ENCODE data around the gene PIK3R6. TPM values are rescaled to one million over a fixed set of nuclear protein-coding genes. Genes with fewer than 3 reads are reported as not detected.

The PIK3R6 gene
- total RNA-seq, 2 experiments from 2014 or later: 6.2 to 7.1 TPM

DNA sequence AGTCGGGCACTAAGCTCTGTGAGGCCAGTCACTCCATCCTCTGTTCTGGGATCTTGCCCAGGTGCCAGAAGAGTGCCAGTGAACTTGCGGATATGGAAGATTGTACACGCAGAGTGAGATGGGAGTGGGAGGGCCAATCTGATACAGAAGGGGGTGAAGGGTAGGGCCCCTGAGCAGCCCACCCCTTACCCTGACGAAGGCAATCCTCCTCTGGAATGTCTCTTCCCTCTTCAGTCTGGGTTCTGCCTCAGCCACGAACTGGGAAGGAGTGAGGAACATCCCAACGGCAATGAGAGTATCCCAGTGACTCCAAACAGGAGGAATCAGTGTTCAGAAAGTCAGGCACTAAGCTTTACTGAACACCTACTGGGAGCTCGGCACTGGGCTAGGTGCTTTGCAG, 11.9 kb upstream of the PIK3R6 start:
- DNase-seq: no peak
- Mint-ChIP-seq H3K36me3 (ENCODE audit: low read depth) (peaks cover 54% of the 10 kb centered on the region), H3K27me3 (no peaks in the 10 kb centered on the region), H3K4me1 (no peaks in the 10 kb centered on the region), H3K27ac (no peak overlapping the region), H3K9me3 (no peaks in the 10 kb centered on the region), H3K4me3 (no peak overlapping the region)
- CTCF ChIA-PET: interaction anchor here (0.7 to 1.0 kb wide), 2 partner anchors 12 to 35 kb away, joined by 3 read pairs; partner anchors contain the start of gene PIK3R6
- POLR2A ChIA-PET: no interaction called here

DNA sequence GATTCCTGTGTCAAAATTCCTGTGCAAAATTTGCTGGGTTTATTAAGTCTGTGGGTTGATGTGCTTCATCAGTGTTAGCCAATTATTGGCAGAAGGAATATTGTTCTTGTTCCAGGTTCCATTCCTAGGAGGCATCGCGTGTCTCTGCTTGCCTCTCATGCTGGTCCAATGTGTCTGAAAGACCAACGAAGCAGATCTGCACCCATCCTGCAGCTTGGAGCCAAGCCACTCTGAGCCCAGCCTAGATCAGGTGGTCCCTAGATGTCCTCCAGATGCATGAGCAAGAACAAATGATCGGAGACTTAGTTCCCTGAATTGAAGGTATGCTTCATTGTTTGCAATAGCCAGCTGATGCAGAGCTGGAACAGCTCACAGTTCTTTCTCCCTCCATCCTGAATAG, 10.5 kb upstream of the PIK3R6 start:
- POLR2A ChIA-PET: no interaction called here
- no peaks in the 10 kb centered on the region for H3K4me1 Mint-ChIP-seq
- H3K9me3 Mint-ChIP-seq: no peaks in the 10 kb centered on the region
- no peak overlapping the region for H3K4me3 Mint-ChIP-seq
- DNase-seq: no peak
- no peaks in the 10 kb centered on the region for H3K27me3 Mint-ChIP-seq
- no peak overlapping the region for H3K27ac Mint-ChIP-seq
- CTCF ChIA-PET: interaction anchor here (1.0 kb wide), 1 partner anchor 71 kb away, joined by 3 read pairs; no protein-coding TSS in a partner anchor
- peaks cover 42% of the 10 kb centered on the region for H3K36me3 Mint-ChIP-seq (ENCODE audit: low read depth)

DNA sequence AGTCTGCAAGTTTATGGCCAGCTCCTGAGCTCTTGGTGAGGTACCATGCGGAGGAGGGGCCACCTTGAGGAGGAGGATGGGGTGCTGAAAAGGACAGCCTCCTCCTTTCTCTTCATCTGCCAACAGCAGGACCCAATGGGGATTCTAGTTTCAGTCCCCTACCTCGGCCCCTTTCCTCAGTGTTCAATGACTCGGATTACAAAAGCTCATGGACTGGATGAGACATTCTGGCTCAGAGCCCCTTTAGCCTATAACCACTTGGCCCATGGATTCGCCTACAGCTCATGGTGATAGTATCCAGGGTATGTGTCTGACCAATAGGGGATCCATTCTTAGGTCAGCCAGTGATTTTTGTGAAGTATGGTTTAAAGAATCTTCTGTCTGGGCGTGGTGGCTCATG, 8.5 kb upstream of the PIK3R6 start:
- ChIA-PET POLR2A (no interaction called here), CTCF (interaction anchor here (1.0 kb wide), 1 partner anchor 9 kb away, joined by 4 read pairs; the partner anchor contains the start of gene PIK3R6)
- Mint-ChIP-seq H3K4me3 (no peak overlapping the region), H3K36me3 (ENCODE audit: low read depth) (peaks cover 33% of the 10 kb centered on the region), H3K4me1 (peaks cover 5% of the 10 kb centered on the region), H3K27ac (no peak overlapping the region), H3K27me3 (no peaks in the 10 kb centered on the region), H3K9me3 (no peaks in the 10 kb centered on the region)
- DNase-seq: no peak

- H3K36me3 Mint-ChIP-seq (ENCODE audit: low read depth): peaks cover 29% of the 10 kb centered on the region
- H3K4me1 Mint-ChIP-seq: peaks cover 5% of the 10 kb centered on the region
- H3K27me3 Mint-ChIP-seq: no peaks in the 10 kb centered on the region
- ChIA-PET CTCF (no interaction called here), POLR2A (no interaction called here)
- no peak for DNase-seq
- H3K9me3 Mint-ChIP-seq: no peaks in the 10 kb centered on the region
- H3K4me3 Mint-ChIP-seq: no peak overlapping the region
- no peak overlapping the region for H3K27ac Mint-ChIP-seq
Observed at GRCh38 chr17:8875436-8875835, 8.0 kb upstream of the PIK3R6 start.

DNA sequence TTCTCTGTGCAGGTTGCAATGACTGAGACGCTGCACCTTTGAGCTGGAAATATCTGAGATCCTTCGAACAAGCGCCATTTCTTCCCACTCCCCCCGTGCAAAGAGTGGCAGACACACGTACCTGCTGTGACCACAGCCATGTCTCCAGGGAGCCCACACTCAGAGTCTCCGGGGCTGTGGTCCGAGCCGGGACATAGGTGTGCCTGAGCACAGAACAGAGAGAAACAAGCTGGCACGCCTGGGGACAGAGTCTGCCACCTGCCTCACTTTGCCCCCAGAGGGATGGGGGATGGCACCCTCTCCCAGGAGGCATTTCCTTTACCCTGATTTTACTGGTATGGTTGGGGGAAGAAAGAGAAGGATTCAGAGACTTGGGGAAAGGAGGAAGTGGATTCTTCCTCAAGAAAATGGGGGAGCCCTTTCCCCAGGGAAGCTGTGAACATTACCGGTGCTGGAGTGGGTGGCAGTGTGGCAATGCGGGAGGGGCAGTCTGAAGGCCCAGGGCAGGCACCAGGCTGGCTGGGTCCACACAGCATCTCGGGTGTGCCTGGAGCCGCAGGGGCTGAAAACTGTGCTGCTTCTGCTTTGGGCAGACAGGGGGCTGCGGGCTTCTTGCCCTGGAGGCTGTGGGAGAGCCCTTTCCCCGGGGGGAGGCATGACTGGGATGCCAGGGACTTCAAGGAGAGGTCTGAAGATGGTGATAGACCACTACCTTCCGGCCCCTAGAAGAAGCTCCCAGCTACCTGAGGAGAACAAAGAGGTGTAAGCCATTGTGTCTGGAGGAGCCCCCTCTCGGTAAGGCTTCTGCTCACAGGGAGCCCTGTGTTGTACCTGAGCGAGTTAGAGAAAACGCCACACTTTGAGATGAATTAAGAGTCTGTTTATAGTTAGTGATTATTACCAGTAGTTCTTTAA, 6.6 kb upstream of the PIK3R6 start:
- H3K4me3 Mint-ChIP-seq: no peak overlapping the region
- DNase-seq: no peak
- H3K27me3 Mint-ChIP-seq: no peaks in the 10 kb centered on the region
- no peak overlapping the region for H3K27ac Mint-ChIP-seq
- CTCF ChIA-PET: interaction anchor here (0.7 kb wide), 1 partner anchor 9 kb away, joined by 3 read pairs; no protein-coding TSS in a partner anchor
- H3K4me1 Mint-ChIP-seq: peaks cover 5% of the 10 kb centered on the region
- H3K36me3 Mint-ChIP-seq (ENCODE audit: low read depth): peaks cover 18% of the 10 kb centered on the region
- no peaks in the 10 kb centered on the region for H3K9me3 Mint-ChIP-seq
- POLR2A ChIA-PET: no interaction called here

GRCh38 chr17:8872705-8873435, 5.4 kb upstream of the PIK3R6 start:
- no peaks in the 10 kb centered on the region for H3K27me3 Mint-ChIP-seq
- peaks cover 14% of the 10 kb centered on the region for H3K4me1 Mint-ChIP-seq
- ChIA-PET POLR2A (interaction anchor here (0.6 kb wide), 1 partner anchor 854 kb away, joined by 4 read pairs; no protein-coding TSS in a partner anchor), CTCF (interaction anchor here (0.6 to 1.1 kb wide), 2 partner anchors 23 to 1224 kb away, joined by 3 read pairs; no protein-coding TSS in a partner anchor)
- DNase-seq: no peak
- H3K36me3 Mint-ChIP-seq (ENCODE audit: low read depth): peaks cover 6% of the 10 kb centered on the region
- no peak overlapping the region for H3K4me3 Mint-ChIP-seq
- no peak overlapping the region for H3K27ac Mint-ChIP-seq
- H3K9me3 Mint-ChIP-seq: no peaks in the 10 kb centered on the region

DNA sequence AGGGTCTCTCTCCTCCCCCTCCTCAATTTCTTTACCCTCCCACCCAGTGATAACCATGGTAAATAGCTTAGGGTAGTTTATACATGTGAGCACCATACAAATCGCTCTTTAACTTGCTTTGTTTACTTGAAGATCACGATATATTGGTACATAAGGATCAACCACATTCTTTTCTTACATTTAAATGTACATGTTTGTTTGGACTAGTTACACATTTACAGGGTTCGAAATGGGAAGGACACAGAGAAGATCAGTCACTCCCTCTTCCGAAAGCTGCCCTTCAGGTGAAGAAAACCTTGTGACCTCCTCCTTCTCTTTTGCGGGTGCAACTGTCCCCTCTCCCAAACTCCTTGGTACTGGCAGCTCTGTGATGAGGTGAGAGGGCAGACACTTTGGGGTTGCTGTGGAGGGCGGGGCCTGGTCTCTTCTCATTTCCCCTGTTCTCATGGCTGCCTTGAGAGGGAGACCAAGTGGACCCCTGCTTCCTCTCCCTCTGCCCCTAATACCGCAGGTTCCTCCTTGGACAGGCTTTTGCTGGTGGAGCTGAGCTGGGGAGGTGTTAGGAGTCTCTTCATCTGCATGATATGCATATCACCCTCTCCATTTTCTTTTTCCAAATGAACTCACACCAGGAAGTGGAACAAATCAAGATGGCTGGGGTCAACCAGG, 4.7 kb upstream of the PIK3R6 start:
- H3K27ac Mint-ChIP-seq: no peak overlapping the region
- peaks cover 3% of the 10 kb centered on the region for H3K36me3 Mint-ChIP-seq (ENCODE audit: low read depth)
- no peaks in the 10 kb centered on the region for H3K27me3 Mint-ChIP-seq
- ChIA-PET POLR2A (interaction anchor here (0.6 kb wide), 1 partner anchor 853 kb away, joined by 4 read pairs; no protein-coding TSS in a partner anchor), CTCF (interaction anchor here (0.6 to 1.7 kb wide), 4 partner anchors 14 to 1223 kb away, joined by 3 read pairs; no protein-coding TSS in a partner anchor)
- H3K4me1 Mint-ChIP-seq: peaks cover 21% of the 10 kb centered on the region
- no peak for DNase-seq
- H3K9me3 Mint-ChIP-seq: no peaks in the 10 kb centered on the region
- H3K4me3 Mint-ChIP-seq: no peak overlapping the region

DNA sequence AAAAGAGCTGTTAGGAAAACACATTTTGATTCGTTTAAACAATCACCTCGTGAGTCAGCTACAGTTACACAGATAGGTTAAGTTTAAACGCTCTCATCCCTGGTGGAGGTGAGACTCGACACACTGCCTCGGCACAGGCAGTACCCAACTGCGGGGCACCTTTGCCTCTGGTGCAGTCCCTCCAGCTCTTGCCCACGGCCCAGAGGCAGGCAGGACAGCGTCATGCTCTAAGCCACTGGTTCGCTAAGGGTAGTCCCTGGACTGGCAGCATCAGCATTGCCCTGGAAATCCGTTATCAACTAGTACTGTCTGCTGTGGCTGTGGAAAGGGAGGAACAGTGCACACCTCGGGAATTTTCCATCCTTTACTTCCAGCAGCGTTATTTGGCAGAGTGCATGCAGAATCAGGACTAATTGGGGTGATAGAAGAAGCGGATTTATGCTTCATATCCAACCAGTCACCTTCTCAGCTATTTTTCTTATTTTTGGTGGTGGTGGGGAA, 3.7 kb upstream of the PIK3R6 start:
- no peaks in the 10 kb centered on the region for H3K9me3 Mint-ChIP-seq
- DNase-seq: no peak
- H3K36me3 Mint-ChIP-seq (ENCODE audit: low read depth): peaks cover 3% of the 10 kb centered on the region
- H3K4me3 Mint-ChIP-seq: no peak overlapping the region
- no peak overlapping the region for H3K27ac Mint-ChIP-seq
- no peaks in the 10 kb centered on the region for H3K27me3 Mint-ChIP-seq
- ChIA-PET POLR2A (no interaction called here), CTCF (interaction anchor here (1.1 to 1.7 kb wide), 2 partner anchors 13 to 487 kb away, joined by 3 read pairs; no protein-coding TSS in a partner anchor)
- H3K4me1 Mint-ChIP-seq: peaks cover 29% of the 10 kb centered on the region

DNA sequence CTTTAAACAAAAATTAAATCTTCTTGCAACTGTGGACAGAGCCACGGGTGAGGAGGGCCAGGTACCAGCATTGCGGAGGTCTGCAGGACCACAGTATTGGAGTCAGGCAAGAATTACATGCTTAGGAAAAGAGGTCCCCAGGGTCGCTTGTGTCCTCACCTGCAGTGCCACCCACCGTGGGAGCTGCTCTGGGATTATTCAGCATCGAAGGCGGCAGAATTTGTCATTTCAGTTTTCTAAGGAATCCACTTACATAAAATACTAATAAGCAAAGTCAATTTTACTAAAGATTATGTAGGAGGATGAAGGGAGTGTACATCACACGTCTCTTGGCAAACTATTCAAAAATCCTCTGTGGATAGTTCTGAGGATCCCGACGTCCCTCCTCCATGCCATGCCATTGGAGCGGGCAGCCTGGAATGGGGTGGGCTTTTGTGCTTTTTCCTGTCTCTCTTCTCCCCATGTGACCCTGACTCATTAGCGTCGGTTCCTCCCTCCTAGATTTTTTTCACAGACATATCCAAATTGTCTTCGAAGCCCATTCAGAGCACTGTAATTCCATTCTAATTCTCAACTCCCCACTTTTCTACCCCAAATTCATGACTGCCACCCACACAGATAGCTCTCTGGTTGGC, 3.0 kb upstream of the PIK3R6 start:
- peaks cover 29% of the 10 kb centered on the region for H3K4me1 Mint-ChIP-seq
- peaks cover 3% of the 10 kb centered on the region for H3K36me3 Mint-ChIP-seq (ENCODE audit: low read depth)
- no peaks in the 10 kb centered on the region for H3K27me3 Mint-ChIP-seq
- H3K4me3 Mint-ChIP-seq: no peak overlapping the region
- H3K9me3 Mint-ChIP-seq: no peaks in the 10 kb centered on the region
- no peak for DNase-seq
- CTCF ChIA-PET: interaction anchor here (1.7 kb wide), 1 partner anchor 12 kb away, joined by 3 read pairs; no protein-coding TSS in a partner anchor
- H3K27ac Mint-ChIP-seq: no peak overlapping the region
- POLR2A ChIA-PET: no interaction called here

DNA sequence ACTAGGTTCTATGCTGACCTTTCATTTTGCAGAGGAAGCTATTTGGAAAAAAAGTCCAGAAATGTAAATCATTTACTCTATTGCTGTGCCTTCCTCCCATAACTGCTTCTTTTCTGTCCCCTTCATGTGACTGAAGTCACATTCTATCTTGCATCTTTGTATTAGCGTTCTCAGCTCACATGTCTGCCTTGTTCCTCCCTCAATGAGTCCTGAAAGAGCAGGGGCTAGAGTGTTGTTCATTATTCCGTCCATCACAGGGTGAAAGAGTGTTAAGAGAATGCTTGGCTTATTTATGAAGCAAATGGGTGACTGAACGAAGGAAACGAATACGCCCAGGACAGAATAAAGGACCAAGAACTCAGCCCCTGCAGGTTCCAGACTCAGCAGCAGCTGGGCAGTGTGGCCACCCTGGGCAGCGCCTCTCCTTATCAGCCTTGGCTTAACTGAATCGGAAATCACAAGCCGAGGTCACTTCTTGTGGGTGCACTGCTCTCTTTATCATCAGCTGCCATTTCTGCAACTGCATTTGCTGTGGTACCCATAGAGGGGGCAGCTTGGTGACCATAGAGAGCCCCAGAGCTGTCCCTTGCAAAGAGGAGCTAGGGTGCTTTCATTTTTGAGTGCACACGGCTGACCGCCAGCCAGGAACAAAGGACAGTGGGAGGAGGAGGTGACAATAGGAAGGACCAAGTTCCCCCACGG, 1.8 kb upstream of the PIK3R6 start:
- no peak for DNase-seq
- H3K27ac Mint-ChIP-seq: no peak overlapping the region
- no peaks in the 10 kb centered on the region for H3K27me3 Mint-ChIP-seq
- no peak overlapping the region for H3K4me3 Mint-ChIP-seq
- ChIA-PET POLR2A (no interaction called here), CTCF (interaction anchor here (0.9 to 1.5 kb wide), 4 partner anchors 11 to 26 kb away, joined by 3 to 4 read pairs (median 3); no protein-coding TSS in a partner anchor)
- H3K9me3 Mint-ChIP-seq: no peaks in the 10 kb centered on the region
- H3K36me3 Mint-ChIP-seq (ENCODE audit: low read depth): peaks cover 3% of the 10 kb centered on the region
- H3K4me1 Mint-ChIP-seq: peaks cover 34% of the 10 kb centered on the region

- no peaks in the 10 kb centered on the region for H3K27me3 Mint-ChIP-seq
- H3K4me1 Mint-ChIP-seq: peaks cover 34% of the 10 kb centered on the region
- H3K36me3 Mint-ChIP-seq (ENCODE audit: low read depth): peaks cover 3% of the 10 kb centered on the region
- no peaks in the 10 kb centered on the region for H3K9me3 Mint-ChIP-seq
- DNase-seq: no peak
- no peak overlapping the region for H3K4me3 Mint-ChIP-seq
- no peak overlapping the region for H3K27ac Mint-ChIP-seq
- CTCF ChIA-PET: interaction anchor here (0.9 to 1.5 kb wide), 3 partner anchors 10 to 27 kb away, joined by 3 to 4 read pairs (median 3); no protein-coding TSS in a partner anchor
- POLR2A ChIA-PET: no interaction called here
Observed at GRCh38 chr17:8868529-8868951, 1.1 kb upstream of the PIK3R6 start.
